Body of pancreas (tissue), 4 donors: ENCODE measurements around the gene ZP4.

Experiments
- CTCF ChIP-seq, 7 experiments: fragments of 450-650 bp in 4 of 7; fragments of 200-600 bp in 3 of 7; sonication (generic) in 3 of 7; IDR thresholded peaks; one replicate each; pipeline ENCODE4 v1.5.1; 2016 to 2019; ENCODE audit warnings: antibody characterized with exemption in 7 of 7
- POLR2A ChIP-seq, 3 donors: fragments of 450-650 bp; IDR thresholded peaks; one replicate each; pipeline ENCODE4 v1.6.1; 2016; ENCODE audit warnings: antibody characterized with exemption in 3 of 3, mild to moderate bottlenecking in 2 of 3

GRCh38 chr1:237834461-237834860 is 56.3 kb downstream of the ZP4 start:
- TF ChIP-seq POLR2A (IDR thresholded peaks at IDR 0.05), result no peak
- TF ChIP-seq CTCF (IDR thresholded peaks at IDR 0.05), result no peak
